DND-41 (cell line): ENCODE measurements around the gene CTNS.

ENCODE experiments used
- EZH2 ChIP-seq: IDR thresholded peaks from 3 replicates; pipeline ENCODE4 v1.6.1; 2012; ENCODE audit warnings: borderline replicate concordance, low read depth, mild to moderate bottlenecking, moderate library complexity, low read length, inconsistent platforms; ENCODE audit not compliant: severe bottlenecking
- TF ChIP-seq, protein P1 (sequence below): IDR thresholded peaks from 2 replicates; pipeline ENCODE4 v1.5.1; 2012; ENCODE audit warnings: borderline replicate concordance, low read length, moderate library complexity, mild to moderate bottlenecking; ENCODE audit not compliant: poor library complexity, severe bottlenecking; ENCODE audit errors: extremely low read depth

DNA sequence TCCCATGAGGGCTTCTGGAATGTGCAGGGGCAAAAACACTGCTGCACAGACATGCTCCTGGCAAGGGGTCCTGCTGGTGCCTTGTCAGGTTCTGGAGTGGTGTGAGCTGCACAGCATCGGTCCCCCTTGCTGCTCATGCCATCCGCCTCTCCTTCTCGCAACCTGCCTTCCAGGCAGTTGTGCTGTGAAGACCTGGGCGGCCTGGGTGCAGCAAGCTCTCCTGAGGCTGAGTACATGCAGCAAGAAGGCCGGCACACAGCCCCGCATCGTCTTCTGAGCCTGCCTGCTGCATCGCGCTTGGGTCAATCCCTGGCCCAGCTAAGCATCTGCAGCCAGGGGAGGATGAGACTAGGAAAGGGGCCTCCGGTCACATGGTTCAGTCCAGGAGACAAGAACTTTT is 26.9 kb upstream of the CTNS start:
- TF ChIP-seq, protein P1, sequence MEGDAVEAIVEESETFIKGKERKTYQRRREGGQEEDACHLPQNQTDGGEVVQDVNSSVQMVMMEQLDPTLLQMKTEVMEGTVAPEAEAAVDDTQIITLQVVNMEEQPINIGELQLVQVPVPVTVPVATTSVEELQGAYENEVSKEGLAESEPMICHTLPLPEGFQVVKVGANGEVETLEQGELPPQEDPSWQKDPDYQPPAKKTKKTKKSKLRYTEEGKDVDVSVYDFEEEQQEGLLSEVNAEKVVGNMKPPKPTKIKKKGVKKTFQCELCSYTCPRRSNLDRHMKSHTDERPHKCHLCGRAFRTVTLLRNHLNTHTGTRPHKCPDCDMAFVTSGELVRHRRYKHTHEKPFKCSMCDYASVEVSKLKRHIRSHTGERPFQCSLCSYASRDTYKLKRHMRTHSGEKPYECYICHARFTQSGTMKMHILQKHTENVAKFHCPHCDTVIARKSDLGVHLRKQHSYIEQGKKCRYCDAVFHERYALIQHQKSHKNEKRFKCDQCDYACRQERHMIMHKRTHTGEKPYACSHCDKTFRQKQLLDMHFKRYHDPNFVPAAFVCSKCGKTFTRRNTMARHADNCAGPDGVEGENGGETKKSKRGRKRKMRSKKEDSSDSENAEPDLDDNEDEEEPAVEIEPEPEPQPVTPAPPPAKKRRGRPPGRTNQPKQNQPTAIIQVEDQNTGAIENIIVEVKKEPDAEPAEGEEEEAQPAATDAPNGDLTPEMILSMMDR, result no peak
- no peak for TF ChIP-seq EZH2
